Measurements from ENCODE around the gene SPARCL1.
A peak's percentile ranks its signal among the peaks of the same experiment; 100 is the strongest.
"Not testable (repeated sequence)": the region's sequence is repeated elsewhere in the genome, so short reads cannot be mapped to it uniquely, and the experiment has no call there.

SPARCL1 gene

GRCh38 chr4:87499403-87500091 lies 29.6 kb downstream of the SPARCL1 start:
- no peak for DNase-seq

- no peak for DNase-seq
These were observed 30.7 kb downstream of the SPARCL1 start for GRCh38 chr4:87498446-87498900.

- no peak for DNase-seq
These were observed 31.6 kb downstream of the SPARCL1 start for GRCh38 chr4:87497578-87497977.

- DNase-seq = peak; percentile 16
These were observed 32.0 kb downstream of the SPARCL1 start for GRCh38 chr4:87497159-87497558.

GRCh38 chr4:87493115-87493514 lies 36.1 kb downstream of the SPARCL1 start:
- no peak for DNase-seq

- not testable (repeated sequence) for DNase-seq
These were observed 37.3 kb downstream of the SPARCL1 start for GRCh38 chr4:87491851-87492250.

- DNase-seq = no peak
These were observed 37.7 kb downstream of the SPARCL1 start for GRCh38 chr4:87491436-87491835.

GRCh38 chr4:87490664-87491369 lies 38.4 kb downstream of the SPARCL1 start:
- no peak for DNase-seq

- DNase-seq = no peak
These were observed 39.5 kb downstream of the SPARCL1 start for GRCh38 chr4:87489678-87490077.

- not testable (repeated sequence) for DNase-seq
These were observed 40.5 kb downstream of the SPARCL1 start for GRCh38 chr4:87488666-87489065.

- not testable (repeated sequence) for DNase-seq
These were observed 45.9 kb downstream of the SPARCL1 start for GRCh38 chr4:87483247-87483646.

GRCh38 chr4:87481377-87481776 lies 47.8 kb downstream of the SPARCL1 start:
- DNase-seq = no peak

GRCh38 chr4:87478732-87479250 lies 50.4 kb downstream of the SPARCL1 start:
- no peak for DNase-seq

- no peak for DNase-seq
These were observed 52.2 kb downstream of the SPARCL1 start for GRCh38 chr4:87476934-87477333.

- DNase-seq = no peak
These were observed 59.8 kb downstream of the SPARCL1 start for GRCh38 chr4:87469390-87469789.

- peak; percentile 43 for DNase-seq
These were observed 63.3 kb downstream of the SPARCL1 start for GRCh38 chr4:87465739-87466366.

GRCh38 chr4:87462102-87462501 lies 67.1 kb downstream of the SPARCL1 start:
- DNase-seq = no peak

- no peak for DNase-seq
These were observed 67.9 kb downstream of the SPARCL1 start for GRCh38 chr4:87461281-87461700.

GRCh38 chr4:87458913-87459312 lies 70.3 kb downstream of the SPARCL1 start:
- no peak for DNase-seq

- no peak for DNase-seq
These were observed 77.6 kb downstream of the SPARCL1 start for GRCh38 chr4:87451537-87451936.

GRCh38 chr4:87446375-87446774 lies 82.8 kb downstream of the SPARCL1 start:
- DNase-seq = not testable (repeated sequence)

- no peak for DNase-seq
These were observed 83.2 kb downstream of the SPARCL1 start for GRCh38 chr4:87445964-87446363.

GRCh38 chr4:87444741-87445140 lies 84.4 kb downstream of the SPARCL1 start:
- no peak for DNase-seq

- no peak for DNase-seq
These were observed 86.3 kb downstream of the SPARCL1 start for GRCh38 chr4:87442889-87443288.
